HepG2 (cell line): ENCODE data around the gene MIGA2. TPM values are rescaled to one million over a fixed set of nuclear protein-coding genes. Genes with fewer than 3 reads are reported as not detected.

Experiments
- ARNT2 ChIP-seq: sonication (generic); formaldehyde crosslinking; IDR thresholded peaks from 2 replicates; pipeline ENCODE4 v1.8.0; 2022; ENCODE audit warnings: mild to moderate bottlenecking, low read depth, missing genetic modification reagents, moderate library complexity
- ATF7-NPFF ChIP-seq: sonication (generic); formaldehyde crosslinking; IDR thresholded peaks from 2 replicates; pipeline ENCODE4 v1.8.1; 2023; ENCODE audit warnings: mild to moderate bottlenecking, low read depth, missing genetic modification reagents, moderate library complexity
- CCAR2 ChIP-seq: fragments of 200-400 bp; formaldehyde crosslinking; optimal IDR thresholded peaks from 2 replicates; pipeline ENCODE3; 2018; ENCODE audit warnings: low read depth, mild to moderate bottlenecking, low read length, moderate library complexity
- CHD2 ChIP-seq: IDR thresholded peaks from 2 replicates; pipeline ENCODE4 v1.6.1; 2011; ENCODE audit warnings: low read depth, low read length, improper control_type of control experiment
- HIVEP1 ChIP-seq: sonication (generic); formaldehyde crosslinking; IDR thresholded peaks from 2 replicates; pipeline ENCODE4 v1.4.0; 2020; ENCODE audit warnings: mild to moderate bottlenecking, missing genetic modification reagents
- NFIC ChIP-seq: IDR thresholded peaks from 2 replicates; pipeline ENCODE4 v1.6.1; 2012; ENCODE audit warnings: mild to moderate bottlenecking, low read length, inconsistent platforms
- POGZ ChIP-seq: sonication (generic); formaldehyde crosslinking; IDR thresholded peaks from 2 replicates; pipeline ENCODE4 v1.4.0; 2020; ENCODE audit warnings: mild to moderate bottlenecking, missing genetic modification reagents
- RAD51 ChIP-seq: fragments of 450-650 bp; IDR thresholded peaks from 2 replicates; pipeline ENCODE4 v1.6.1; 2016; ENCODE audit warnings: borderline replicate concordance
- TP53 ChIP-seq: sonication (generic); formaldehyde crosslinking; conservative IDR thresholded peaks from 2 replicates; pipeline ENCODE4 v1.4.0; 2020; ENCODE audit warnings: missing genetic modification reagents
- ZNF234 ChIP-seq: sonication (generic); formaldehyde crosslinking; conservative IDR thresholded peaks from 2 replicates; pipeline ENCODE4 v1.5.1; 2020; ENCODE audit warnings: mild to moderate bottlenecking, missing genetic modification reagents
- ZNF556 ChIP-seq: sonication (generic); formaldehyde crosslinking; IDR thresholded peaks from 2 replicates; pipeline ENCODE4 v1.4.0; 2020; ENCODE audit warnings: mild to moderate bottlenecking, missing genetic modification reagents, borderline replicate concordance
- ZNF619 ChIP-seq: sonication (generic); formaldehyde crosslinking; IDR thresholded peaks from 2 replicates; pipeline ENCODE4 v1.4.0; 2020; ENCODE audit warnings: mild to moderate bottlenecking, missing genetic modification reagents
- ZZZ3 ChIP-seq: sonication (generic); formaldehyde crosslinking; IDR thresholded peaks from 2 replicates; pipeline ENCODE4 v1.4.0; 2020; ENCODE audit warnings: missing genetic modification reagents, mild to moderate bottlenecking, borderline replicate concordance
- polyA plus RNA-seq, 8 experiments: library from polyadenylated mRNA; depleted of rRNA in 3 of 8; stranded (reverse) in 7 of 8; unstranded in 1 of 8; fragments of >200 nt; fragmentation: Illumina TruSeq in 4 of 8; extraction: Trizol in 4 of 8; gene quantifications; 2 replicates each; pipeline versions ENCODE4 v1.2.1 to v1.2.3, GENCODE V29; 2011 to 2016; ENCODE audit warnings: low read depth in 4 of 8, missing spikeins in 1 of 8, mixed read lengths in 1 of 8; ENCODE audit not compliant: insufficient read depth in 1 of 8
- total RNA-seq, 5 experiments: library from RNA; depleted of rRNA; stranded (reverse); fragments of >200 nt; fragmentation: Illumina TruSeq; extraction: Trizol; gene quantifications; 2 replicates each; pipeline ENCODE4 v1.2.3, GENCODE V29; 2016; ENCODE audit warnings: low read depth in 1 of 5
- TF ChIP-seq, protein P1 (sequence below): sonication (generic); formaldehyde crosslinking; IDR thresholded peaks from 2 replicates; pipeline ENCODE4 v1.4.0; 2020; ENCODE audit warnings: missing genetic modification reagents
- TF ChIP-seq, protein P2 (sequence below): conservative IDR thresholded peaks from 2 replicates; pipeline ENCODE4 v1.6.1; 2018; ENCODE audit warnings: missing genetic modification reagents
- TF ChIP-seq, protein P3 (sequence below): sonication (generic); formaldehyde crosslinking; IDR thresholded peaks from 2 replicates; pipeline ENCODE4 v1.4.0; 2020; ENCODE audit warnings: missing genetic modification reagents
- TF ChIP-seq, protein P4 (sequence below): sonication (generic); formaldehyde crosslinking; IDR thresholded peaks from 2 replicates; pipeline ENCODE4 v1.9.0; 2022; ENCODE audit warnings: missing genetic modification reagents, mild to moderate bottlenecking, borderline replicate concordance

The MIGA2 gene
- total and polyA plus RNA-seq, 2 of the 13 experiments (the other 11 are each of a cell fraction or from before 2014, with no cell fraction given): 10.8 to 17.1 TPM

DNA sequence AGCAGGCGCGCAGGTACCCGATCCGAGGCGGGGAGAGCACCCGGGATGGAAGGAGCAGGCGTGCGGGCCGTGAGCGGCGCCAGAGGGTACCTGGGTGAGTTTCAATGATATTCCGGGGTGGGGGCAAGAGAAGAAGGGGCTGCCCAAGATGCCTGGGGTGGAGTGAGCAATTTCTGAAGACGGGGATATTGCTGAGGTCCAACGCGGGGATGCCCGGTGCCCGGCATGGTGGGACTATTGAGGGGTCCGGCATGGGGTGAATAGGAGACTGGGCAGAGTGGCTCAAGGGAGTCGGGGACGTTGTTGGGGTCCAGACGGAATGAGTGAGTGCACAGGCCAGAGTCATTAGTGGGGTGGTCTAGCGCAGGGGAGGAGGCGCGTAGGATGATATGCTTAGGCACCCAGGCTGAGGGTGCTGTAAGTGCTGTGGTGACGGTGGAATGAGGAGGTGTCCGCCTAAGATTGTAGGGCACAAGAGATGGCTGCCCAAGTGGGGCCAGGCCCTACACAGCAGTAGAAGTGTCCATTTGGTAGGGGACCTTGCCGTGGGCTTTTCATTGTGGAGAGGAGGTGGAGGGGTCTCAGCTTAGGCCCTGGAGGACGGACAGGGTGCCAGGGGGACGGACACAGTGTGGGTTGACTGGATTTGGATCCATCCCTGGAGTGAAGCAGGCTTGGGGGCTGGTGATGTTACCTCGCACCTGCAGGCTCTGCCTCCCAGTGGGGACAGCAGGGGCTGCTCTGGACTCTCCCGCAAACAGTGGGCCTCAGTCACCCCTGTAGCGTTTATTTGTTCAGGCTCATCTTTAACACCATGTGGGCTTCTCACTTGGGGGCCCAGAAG, 719 bp downstream of the MIGA2 start (continued):
- TF ChIP-seq ARNT2 (CRISPR knock-in tag): 0 out of 2 replicates have a peak, but pooled peaks have one; percentile 57
- no peak for TF ChIP-seq TP53 (CRISPR knock-in tag)
- no peak for TF ChIP-seq ATF7-NPFF (CRISPR knock-in tag)
- TF ChIP-seq, protein P1, sequence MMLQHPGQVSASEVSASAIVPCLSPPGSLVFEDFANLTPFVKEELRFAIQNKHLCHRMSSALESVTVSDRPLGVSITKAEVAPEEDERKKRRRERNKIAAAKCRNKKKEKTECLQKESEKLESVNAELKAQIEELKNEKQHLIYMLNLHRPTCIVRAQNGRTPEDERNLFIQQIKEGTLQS (CRISPR knock-in tag): no peak
- TF ChIP-seq NFIC: no peak
- TF ChIP-seq ZNF234 (CRISPR knock-in tag): no peak
- TF ChIP-seq HIVEP1 (CRISPR knock-in tag): 0 out of 2 replicates have a peak, but pooled peaks have one; percentile 11
- TF ChIP-seq POGZ (CRISPR knock-in tag): no peak
- TF ChIP-seq CCAR2: no peak
- no peak for TF ChIP-seq CHD2
- TF ChIP-seq, protein P2, sequence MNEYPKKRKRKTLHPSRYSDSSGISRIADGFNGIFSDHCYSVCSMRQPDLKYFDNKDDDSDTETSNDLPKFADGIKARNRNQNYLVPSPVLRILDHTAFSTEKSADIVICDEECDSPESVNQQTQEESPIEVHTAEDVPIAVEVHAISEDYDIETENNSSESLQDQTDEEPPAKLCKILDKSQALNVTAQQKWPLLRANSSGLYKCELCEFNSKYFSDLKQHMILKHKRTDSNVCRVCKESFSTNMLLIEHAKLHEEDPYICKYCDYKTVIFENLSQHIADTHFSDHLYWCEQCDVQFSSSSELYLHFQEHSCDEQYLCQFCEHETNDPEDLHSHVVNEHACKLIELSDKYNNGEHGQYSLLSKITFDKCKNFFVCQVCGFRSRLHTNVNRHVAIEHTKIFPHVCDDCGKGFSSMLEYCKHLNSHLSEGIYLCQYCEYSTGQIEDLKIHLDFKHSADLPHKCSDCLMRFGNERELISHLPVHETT: no peak
- TF ChIP-seq, protein P3, sequence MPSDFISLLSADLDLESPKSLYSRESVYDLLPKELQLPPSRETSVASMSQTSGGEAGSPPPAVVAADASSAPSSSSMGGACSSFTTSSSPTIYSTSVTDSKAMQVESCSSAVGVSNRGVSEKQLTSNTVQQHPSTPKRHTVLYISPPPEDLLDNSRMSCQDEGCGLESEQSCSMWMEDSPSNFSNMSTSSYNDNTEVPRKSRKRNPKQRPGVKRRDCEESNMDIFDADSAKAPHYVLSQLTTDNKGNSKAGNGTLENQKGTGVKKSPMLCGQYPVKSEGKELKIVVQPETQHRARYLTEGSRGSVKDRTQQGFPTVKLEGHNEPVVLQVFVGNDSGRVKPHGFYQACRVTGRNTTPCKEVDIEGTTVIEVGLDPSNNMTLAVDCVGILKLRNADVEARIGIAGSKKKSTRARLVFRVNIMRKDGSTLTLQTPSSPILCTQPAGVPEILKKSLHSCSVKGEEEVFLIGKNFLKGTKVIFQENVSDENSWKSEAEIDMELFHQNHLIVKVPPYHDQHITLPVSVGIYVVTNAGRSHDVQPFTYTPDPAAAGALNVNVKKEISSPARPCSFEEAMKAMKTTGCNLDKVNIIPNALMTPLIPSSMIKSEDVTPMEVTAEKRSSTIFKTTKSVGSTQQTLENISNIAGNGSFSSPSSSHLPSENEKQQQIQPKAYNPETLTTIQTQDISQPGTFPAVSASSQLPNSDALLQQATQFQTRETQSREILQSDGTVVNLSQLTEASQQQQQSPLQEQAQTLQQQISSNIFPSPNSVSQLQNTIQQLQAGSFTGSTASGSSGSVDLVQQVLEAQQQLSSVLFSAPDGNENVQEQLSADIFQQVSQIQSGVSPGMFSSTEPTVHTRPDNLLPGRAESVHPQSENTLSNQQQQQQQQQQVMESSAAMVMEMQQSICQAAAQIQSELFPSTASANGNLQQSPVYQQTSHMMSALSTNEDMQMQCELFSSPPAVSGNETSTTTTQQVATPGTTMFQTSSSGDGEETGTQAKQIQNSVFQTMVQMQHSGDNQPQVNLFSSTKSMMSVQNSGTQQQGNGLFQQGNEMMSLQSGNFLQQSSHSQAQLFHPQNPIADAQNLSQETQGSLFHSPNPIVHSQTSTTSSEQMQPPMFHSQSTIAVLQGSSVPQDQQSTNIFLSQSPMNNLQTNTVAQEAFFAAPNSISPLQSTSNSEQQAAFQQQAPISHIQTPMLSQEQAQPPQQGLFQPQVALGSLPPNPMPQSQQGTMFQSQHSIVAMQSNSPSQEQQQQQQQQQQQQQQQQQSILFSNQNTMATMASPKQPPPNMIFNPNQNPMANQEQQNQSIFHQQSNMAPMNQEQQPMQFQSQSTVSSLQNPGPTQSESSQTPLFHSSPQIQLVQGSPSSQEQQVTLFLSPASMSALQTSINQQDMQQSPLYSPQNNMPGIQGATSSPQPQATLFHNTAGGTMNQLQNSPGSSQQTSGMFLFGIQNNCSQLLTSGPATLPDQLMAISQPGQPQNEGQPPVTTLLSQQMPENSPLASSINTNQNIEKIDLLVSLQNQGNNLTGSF (CRISPR knock-in tag): 0 out of 2 replicates have a peak, but pooled peaks have one; percentile 9
- TF ChIP-seq RAD51: no peak
- no peak for TF ChIP-seq ZNF619
- TF ChIP-seq, protein P4, sequence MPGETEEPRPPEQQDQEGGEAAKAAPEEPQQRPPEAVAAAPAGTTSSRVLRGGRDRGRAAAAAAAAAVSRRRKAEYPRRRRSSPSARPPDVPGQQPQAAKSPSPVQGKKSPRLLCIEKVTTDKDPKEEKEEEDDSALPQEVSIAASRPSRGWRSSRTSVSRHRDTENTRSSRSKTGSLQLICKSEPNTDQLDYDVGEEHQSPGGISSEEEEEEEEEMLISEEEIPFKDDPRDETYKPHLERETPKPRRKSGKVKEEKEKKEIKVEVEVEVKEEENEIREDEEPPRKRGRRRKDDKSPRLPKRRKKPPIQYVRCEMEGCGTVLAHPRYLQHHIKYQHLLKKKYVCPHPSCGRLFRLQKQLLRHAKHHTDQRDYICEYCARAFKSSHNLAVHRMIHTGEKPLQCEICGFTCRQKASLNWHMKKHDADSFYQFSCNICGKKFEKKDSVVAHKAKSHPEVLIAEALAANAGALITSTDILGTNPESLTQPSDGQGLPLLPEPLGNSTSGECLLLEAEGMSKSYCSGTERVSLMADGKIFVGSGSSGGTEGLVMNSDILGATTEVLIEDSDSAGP (CRISPR knock-in tag): no peak
- TF ChIP-seq ZZZ3 (CRISPR knock-in tag): 0 out of 2 replicates have a peak, but pooled peaks have one; percentile 10
- 0 out of 2 replicates have a peak, but pooled peaks have one; percentile 33 for TF ChIP-seq ZNF556
